ELR (cell line): Measurements from ENCODE around the gene DNAJB4.
A peak's percentile ranks its signal among the peaks of the same experiment; 100 is the strongest.
"Not testable (repeated sequence)": the region's sequence is repeated elsewhere in the genome, so short reads cannot be mapped to it uniquely, and the experiment has no call there.

ENCODE experiments used
- DNase-seq: peaks from one replicate; pipeline ENCODE4 v3.0.0-alpha.2; 2015; ENCODE audit warnings: low read depth

DNAJB4 gene

DNA sequence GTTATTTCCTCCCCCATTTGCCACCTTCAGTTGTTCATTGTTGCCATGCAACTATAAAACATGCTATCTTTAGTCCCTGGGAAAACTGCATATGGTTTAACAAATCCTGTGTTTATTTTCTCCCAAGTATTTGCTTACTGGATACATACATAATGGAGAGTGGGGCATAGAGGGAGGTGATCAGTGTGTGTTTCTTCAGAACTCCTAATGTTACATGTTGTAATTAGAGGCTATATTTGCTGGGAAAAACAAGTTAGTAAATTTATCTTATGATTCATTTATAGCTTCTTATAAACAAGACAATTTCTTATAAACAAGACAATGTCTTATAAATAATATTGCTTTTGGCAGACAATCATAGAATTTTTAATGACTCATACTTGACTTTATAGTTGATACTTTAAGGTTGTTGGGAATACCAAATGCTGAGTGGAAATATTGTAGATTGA, 33.8 kb downstream of the DNAJB4 start:
- DNase-seq = peak; percentile 69

DNA sequence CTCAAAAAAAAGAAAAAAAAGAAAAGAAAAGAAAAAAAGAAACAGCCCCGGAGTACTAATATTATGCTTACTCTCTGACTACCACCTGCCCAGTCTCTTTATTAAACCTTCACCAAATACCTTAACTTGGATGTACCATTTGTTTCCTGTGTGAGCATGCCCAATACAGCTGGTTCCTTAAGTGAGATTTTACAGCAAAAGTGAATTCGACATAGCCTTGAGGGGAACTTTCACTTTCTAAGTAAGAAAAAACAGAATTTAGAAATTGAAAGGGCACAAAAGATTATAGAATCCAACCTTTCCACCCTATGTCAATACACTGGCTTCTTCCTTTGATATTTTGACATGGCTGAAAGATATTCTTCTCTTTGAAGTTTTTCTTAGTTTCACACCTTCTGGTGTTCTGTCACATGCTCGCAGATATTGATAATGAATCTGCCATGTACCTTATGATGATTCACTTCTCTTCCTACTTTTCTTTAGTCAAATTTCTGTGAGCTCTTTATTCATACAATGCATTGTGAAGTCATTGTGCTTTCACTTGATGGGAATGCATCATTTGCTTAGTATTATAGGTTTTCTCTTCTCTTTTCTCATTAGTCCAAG, 35.8 kb downstream of the DNAJB4 start:
- no peak for DNase-seq

DNA sequence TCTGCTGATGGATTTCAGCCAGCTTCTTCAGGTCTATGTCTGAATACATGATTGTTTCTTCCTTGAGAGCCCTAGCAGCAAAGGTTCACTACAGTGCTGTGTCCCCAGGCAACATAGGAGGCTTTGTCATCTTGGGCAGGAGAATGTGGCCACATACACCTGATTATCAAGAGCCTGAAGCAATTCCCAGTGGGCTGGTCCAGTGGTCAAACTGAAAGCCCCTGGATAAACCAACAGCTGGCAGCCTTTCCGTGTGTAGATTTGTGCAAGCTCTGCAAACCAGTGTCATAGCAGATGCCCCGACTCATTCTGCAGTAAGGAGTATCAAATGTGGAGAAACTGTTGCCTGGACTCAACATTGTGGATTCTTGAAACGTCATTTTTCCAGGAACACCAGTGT, 38.7 kb downstream of the DNAJB4 start:
- no peak for DNase-seq

DNA sequence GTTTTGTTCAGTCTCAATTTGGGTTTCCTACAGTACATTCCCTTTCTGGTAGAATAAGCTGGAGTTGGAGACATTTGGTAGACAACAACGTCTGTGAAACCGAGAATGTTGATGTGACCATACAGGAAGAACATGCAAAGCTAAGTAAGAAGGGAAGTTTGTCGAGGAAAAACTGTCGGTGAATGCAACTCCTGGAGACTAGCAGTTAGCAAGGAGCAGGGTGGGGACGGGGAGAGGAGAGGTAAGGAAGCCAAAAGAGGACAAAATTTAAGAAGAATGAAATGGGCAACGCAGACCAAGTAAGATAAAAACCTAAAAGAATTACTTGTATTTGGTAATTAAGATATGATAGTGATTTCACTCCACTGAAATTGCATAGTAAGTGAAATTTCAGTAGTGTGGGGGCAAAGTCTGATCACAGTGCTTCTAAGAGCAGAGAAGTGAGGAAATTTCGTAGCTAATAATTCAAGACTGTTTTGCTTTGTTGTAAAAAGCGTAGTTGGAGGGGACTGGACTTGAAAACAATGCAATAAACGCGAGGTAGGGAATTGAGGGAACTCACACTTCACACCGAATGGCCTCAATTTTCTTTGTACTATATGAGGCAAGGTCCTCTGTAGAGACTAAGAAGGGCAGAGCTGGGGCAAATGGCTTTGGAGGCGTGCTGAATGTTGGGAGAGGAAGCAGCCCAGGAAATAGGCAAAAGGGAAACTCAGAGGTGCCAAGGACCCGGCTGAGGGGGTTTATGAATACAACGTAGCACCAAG, 40.2 kb downstream of the DNAJB4 start:
- DNase-seq = no peak

GRCh38 chr1:78045563-78045925, 40.8 kb downstream of the DNAJB4 start:
- DNase-seq = no peak

- DNase-seq = peak; percentile 49
Measured at GRCh38 chr1:78045926-78046778, 41.4 kb downstream of the DNAJB4 start, which contains the start of gene GIPC2. Gene GIPC2, plus strand, starts transcription at chr1:78045966. Its CDS starts 129 bp downstream, at chr1:78046095.

DNA sequence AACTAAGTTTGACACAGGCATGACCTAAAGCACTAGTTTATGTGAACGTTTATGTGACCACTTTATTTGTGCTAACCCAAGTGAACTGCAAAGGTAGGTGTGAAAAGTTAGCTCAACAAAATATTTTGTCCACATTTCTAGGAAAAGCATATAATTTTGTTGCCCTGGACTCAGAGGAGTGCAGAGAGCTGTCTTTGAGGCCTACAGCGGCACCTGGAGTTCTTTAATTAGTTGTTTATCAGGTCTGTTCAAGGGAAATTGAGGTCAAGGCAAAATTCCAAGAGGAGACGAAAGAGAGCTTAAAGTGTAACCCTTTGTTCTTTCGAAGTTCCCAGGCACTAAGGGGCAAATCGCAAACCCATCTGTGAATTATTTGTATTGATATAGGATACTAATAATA, 42.4 kb downstream of the DNAJB4 start:
- DNase-seq = no peak

DNA sequence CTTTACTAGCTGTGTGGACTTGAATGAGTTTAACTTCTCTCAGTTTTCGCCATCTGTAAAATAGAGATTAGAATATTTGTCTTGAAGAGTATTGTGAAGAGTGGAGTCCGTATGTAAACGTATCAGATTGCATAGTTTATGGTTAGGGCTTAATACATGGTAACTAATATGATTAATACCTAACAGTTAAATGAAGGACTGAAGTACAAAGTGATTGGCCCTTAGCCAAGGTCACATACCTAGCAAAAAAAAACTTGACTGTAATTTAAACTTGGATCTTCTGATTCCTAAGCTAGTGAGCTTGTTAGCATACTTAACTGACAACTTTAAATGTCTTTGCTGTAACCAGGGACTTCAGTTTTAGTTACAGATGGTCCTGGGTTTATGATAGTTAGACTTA, 42.9 kb downstream of the DNAJB4 start:
- no peak for DNase-seq

- DNase-seq = no peak
Measured at GRCh38 chr1:78048446-78048845, 43.7 kb downstream of the DNAJB4 start.

- no peak for DNase-seq
Measured at GRCh38 chr1:78049396-78049795, 44.7 kb downstream of the DNAJB4 start.

DNA sequence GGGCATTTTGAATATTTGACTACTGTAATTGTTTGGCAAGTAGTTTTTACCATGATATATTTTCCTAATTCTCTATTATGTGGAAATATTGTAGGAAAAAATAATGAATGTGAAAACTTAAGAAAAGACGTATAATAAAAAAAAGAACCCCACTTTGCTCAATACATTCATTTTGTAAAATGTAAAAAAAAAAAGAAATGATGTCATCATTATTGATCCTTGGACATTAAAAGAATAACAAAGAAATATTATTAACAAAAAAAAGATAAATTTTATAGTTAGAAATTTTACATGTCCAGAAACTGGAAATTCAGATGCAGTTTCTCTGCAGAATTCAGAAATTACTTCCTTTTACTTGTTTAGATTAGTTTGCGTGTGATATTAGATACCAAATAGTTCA, 46.3 kb downstream of the DNAJB4 start:
- no peak for DNase-seq

DNA sequence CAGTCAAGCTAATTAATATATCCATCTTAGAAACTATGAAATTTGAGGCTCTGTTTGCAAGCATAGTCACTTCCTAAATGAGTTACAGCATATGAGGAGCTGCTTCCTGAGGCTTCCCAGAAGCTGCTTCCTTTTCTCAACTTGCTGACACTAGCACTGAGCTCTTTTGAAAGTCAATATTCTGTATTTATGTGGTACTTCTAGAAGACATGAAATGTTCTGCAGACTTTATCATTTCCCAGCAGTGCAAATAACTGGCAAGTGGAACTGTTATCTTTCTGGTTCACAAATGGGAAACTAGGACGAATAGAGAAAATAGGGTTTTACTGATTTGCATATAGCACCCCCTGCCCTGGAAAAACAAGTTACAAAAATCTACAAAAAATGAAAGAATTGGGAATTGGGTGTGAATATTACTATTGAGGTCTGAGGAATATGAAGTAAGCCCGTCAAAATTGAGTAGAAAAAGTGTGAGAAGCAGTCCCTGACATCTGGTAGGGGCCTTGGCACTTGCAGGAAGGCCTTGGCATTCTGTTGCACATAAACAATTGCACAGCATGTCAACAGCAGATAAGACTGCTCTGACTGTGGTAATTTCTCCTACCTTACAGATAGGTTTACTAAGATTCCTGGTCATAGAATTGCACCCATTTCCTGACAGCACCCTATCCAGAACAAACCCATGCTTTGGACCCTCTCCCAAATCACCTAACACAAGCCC, 48.1 kb downstream of the DNAJB4 start:
- no peak for DNase-seq

DNA sequence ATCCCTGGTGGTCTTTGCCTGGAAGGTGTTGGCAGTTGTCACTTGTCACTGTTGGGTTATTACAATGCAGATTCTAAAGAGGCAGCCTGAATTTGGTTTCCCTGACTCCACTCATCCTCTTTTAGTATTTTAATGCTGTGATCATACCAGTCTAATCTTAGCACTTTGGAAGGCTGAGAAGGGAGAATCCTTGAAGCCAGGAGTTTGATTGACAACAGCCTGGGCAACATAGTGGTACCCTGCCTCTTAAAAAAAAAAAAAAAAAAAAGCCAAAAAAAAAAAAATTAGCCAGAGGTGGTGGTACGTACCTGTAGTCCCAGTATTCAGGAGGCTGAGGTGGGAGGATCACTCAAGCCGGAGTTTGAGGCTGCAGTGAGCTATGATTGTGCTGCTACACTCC, 48.8 kb downstream of the DNAJB4 start:
- DNase-seq = no peak

- no peak for DNase-seq
Measured at GRCh38 chr1:78054559-78054958, 49.8 kb downstream of the DNAJB4 start.

DNA sequence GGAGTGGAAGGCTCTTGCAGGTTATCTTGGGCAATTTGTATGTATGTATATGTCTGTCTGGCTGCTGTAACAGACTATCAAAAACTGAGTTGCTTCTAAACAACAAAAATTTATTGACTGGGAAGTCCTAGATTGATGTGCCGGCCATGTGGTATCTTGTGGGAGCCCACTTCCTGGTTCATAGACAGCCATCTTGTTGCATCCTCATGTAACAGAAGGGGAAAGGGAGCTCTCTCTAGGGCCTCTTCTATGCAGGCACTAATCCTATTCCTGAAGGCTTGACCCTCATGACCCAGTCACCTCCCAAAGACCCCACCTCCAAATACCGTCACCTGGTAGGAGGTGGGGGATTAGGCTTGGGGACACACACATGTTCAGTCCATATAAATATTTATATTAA, 50.2 kb downstream of the DNAJB4 start:
- no peak for DNase-seq

DNA sequence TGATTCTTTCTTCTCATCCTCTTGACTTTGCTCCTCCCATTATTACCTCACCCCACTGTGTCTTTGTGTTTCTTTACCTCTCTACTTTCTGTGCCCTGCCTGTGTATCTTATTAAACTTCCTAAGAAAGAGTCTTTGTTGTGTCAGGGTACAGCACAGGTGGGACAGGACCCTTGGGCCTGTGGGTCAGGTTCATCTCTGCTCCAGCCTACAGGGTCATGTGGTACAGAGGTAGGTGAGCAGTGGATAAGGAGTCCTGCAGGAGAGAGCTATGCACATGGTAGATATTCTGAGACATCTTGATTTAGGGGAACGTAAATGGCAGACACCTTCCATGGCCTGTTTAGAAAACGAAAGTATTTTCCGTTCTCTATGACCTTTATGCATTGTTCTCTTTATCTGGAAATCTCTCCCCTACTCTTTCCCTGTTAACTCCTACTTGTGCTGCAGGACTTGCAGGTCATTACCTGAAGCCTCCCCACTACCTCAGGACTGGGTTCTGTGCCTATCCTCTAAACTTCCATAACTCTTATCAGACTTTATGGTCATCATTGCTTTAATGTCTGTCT, 50.9 kb downstream of the DNAJB4 start:
- DNase-seq = no peak

- DNase-seq = no peak
Measured at GRCh38 chr1:78058670-78059069, 53.9 kb downstream of the DNAJB4 start.

DNA sequence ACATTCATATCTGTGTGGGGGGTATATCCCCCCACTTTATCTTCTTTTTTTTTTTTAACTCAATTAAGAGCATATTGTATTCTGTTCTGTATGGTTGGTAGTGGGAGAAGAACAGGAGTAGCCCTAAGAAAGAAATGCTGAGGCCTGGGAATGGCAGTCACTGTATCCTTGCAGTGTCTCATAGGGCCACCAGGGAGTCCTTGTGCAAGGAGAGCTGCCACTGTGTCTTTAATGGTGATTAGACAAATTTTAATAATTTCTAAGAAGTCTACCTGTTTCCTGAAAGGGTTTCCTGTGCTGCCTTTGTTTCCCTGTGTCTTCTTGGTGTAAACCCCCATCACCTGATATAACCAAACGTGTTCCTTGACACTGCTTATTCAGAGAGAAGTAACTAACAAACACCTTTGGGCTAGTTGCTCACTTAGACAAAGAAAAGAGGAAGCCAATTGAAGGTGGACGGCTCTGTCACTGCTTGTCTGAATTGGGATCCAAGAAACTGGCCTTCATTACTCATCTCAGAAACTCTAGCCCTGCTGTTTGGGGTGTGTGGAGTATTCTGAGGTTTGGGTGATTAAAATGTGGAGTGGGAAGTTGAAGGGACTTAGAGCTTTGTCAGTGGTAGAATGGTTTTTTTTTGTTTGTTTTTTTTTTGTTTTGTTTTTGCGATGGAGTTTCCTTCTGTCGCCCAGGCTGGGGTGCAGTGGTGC, 56.3 kb downstream of the DNAJB4 start:
- DNase-seq = no peak

- DNase-seq = no peak
Measured at GRCh38 chr1:78061825-78062523, 57.2 kb downstream of the DNAJB4 start.

- DNase-seq = not testable (repeated sequence)
Measured at GRCh38 chr1:78064886-78065285, 60.1 kb downstream of the DNAJB4 start.
